ENCODE measurements around the gene EML3.
A peak's percentile ranks its signal among the peaks of the same experiment; 100 is the strongest.
"Not testable (repeated sequence)": the region's sequence is repeated elsewhere in the genome, so short reads cannot be mapped to it uniquely, and the experiment has no call there.

The EML3 gene

GRCh38 chr11:62567018-62567633, 45.4 kb downstream of the EML3 start:
- TF ChIP-seq CTCF (conservative IDR thresholded peaks at IDR 0.05; ENCODE audit: low read depth, low read length), result no peak
- no peak for DNase-seq (ENCODE audit: low read depth)
- H3K4me3 ChIP-seq (ENCODE audit: low read length), result no peak overlapping the region

GRCh38 chr11:62566247-62566646, 46.3 kb downstream of the EML3 start:
- TF ChIP-seq CTCF (conservative IDR thresholded peaks at IDR 0.05; ENCODE audit: low read depth, low read length), result no peak
- no peak overlapping the region for H3K4me3 ChIP-seq (ENCODE audit: low read length)
- no peak for DNase-seq (ENCODE audit: low read depth)

GRCh38 chr11:62565100-62565802, 47.3 kb downstream of the EML3 start:
- TF ChIP-seq CTCF (conservative IDR thresholded peaks at IDR 0.05; ENCODE audit: low read depth, low read length), result no peak

GRCh38 chr11:62561677-62562230, 50.8 kb downstream of the EML3 start:
- not testable (repeated sequence) for DNase-seq (ENCODE audit: low read depth)

More at GRCh38 chr11:62565100-62565802, 47.3 kb downstream of the EML3 start:
- H3K4me3 ChIP-seq (ENCODE audit: low read length), result no peak overlapping the region
- no peak for DNase-seq (ENCODE audit: low read depth)

GRCh38 chr11:62560566-62561103, 51.9 kb downstream of the EML3 start:
- peak; percentile 93 for DNase-seq (ENCODE audit: low read depth)
- no peak overlapping the region for H3K4me3 ChIP-seq (ENCODE audit: low read length)
- peak; percentile 94 for TF ChIP-seq CTCF (conservative IDR thresholded peaks at IDR 0.05; ENCODE audit: low read depth, low read length)

More at GRCh38 chr11:62561677-62562230, 50.8 kb downstream of the EML3 start:
- H3K4me3 ChIP-seq (ENCODE audit: low read length), result not testable (repeated sequence)

GRCh38 chr11:62559626-62560025, 52.9 kb downstream of the EML3 start:
- not testable (repeated sequence) for H3K4me3 ChIP-seq (ENCODE audit: low read length); DNase-seq (ENCODE audit: low read depth)

GRCh38 chr11:62559204-62559603, 53.4 kb downstream of the EML3 start:
- no peak for DNase-seq (ENCODE audit: low read depth)
- H3K4me3 ChIP-seq (ENCODE audit: low read length), result no peak overlapping the region
- TF ChIP-seq CTCF (conservative IDR thresholded peaks at IDR 0.05; ENCODE audit: low read depth, low read length), result no peak

GRCh38 chr11:62558669-62559068, 53.9 kb downstream of the EML3 start:
- DNase-seq (ENCODE audit: low read depth), result no peak
- no peak overlapping the region for H3K4me3 ChIP-seq (ENCODE audit: low read length)
- TF ChIP-seq CTCF (conservative IDR thresholded peaks at IDR 0.05; ENCODE audit: low read depth, low read length), result no peak
